NB4 (cell line): ENCODE results near the gene RRM2.

ENCODE experiments used
- MYC ChIP-seq: IDR thresholded peaks from 2 replicates; pipeline ENCODE4 v1.6.1; 2011; ENCODE audit warnings: low read depth, low read length
- TF ChIP-seq, protein P1 (sequence below): IDR thresholded peaks from one replicate; pipeline ENCODE4 v1.5.1; 2012; ENCODE audit warnings: low read depth, low read length

DNA sequence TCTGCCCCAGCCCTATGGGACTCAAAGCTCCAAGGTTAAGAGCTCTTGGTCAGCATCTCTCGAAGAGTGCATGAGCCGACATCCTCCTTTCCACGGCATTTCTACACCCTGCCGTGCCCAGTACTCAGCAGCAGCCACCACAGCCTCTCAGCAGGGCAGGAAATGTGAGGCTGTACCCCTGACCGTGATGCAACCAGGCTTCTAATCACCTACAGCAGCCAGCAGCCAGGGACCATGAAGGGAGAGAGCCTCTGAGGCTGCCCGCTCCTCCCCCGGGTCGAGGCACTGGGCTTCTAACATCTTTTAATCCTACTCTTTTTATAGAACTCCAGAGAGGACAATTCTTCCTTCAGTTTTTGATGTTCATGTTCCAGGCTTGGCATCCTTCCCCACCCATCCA, 48.8 kb upstream of the RRM2 start:
- TF ChIP-seq, protein P1, sequence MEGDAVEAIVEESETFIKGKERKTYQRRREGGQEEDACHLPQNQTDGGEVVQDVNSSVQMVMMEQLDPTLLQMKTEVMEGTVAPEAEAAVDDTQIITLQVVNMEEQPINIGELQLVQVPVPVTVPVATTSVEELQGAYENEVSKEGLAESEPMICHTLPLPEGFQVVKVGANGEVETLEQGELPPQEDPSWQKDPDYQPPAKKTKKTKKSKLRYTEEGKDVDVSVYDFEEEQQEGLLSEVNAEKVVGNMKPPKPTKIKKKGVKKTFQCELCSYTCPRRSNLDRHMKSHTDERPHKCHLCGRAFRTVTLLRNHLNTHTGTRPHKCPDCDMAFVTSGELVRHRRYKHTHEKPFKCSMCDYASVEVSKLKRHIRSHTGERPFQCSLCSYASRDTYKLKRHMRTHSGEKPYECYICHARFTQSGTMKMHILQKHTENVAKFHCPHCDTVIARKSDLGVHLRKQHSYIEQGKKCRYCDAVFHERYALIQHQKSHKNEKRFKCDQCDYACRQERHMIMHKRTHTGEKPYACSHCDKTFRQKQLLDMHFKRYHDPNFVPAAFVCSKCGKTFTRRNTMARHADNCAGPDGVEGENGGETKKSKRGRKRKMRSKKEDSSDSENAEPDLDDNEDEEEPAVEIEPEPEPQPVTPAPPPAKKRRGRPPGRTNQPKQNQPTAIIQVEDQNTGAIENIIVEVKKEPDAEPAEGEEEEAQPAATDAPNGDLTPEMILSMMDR: no peak
- 0 out of 2 replicates have a peak, but pooled peaks have one; percentile 25 for TF ChIP-seq MYC
